Femur (tissue), 1 donor: ENCODE results near the gene MLEC.

Source experiments
- DNase-seq: peaks from one replicate; pipeline ENCODE4 v3.0.0-alpha.2; 2017

The MLEC gene

DNA sequence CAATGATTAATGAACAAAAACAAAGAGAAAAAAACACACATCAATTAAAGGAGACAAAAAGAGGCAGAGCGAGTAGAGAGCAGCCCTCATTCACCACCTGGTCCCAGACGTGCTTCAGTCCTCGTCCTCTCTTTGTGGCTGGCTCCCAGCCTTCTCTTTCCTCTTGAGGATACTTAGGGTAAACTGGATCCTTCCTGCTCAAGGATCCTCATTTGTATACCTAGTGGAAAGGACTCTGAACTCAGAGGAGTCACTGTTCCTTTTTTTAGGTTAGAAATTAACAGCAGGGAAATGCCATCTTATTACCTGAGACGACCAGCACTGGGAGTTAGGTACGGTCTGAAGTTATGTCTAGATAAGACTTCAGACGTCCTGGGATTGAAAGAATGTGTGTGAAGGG lies 9.7 kb downstream of the MLEC start:
- DNase-seq: no peak

DNA sequence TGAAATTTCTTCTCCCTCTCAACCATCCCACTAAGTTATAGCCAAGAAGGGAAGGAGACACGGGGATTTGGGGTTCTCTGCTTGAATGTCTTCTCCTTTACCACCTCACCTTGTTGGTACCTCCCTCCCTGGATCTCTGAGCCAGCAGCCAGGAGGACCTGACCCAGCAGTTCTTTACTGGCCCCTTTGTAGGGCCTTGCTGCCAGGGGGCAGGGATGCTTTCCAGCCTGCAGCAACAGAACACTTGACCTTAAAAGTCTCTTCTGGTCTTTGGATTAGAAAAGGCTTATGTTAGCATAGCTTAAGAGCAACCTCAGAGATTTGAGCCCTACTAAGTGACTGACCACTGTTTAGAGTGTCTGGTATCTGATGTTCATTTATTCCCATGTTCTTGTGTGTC lies 10.4 kb downstream of the MLEC start:
- no peak for DNase-seq

DNA sequence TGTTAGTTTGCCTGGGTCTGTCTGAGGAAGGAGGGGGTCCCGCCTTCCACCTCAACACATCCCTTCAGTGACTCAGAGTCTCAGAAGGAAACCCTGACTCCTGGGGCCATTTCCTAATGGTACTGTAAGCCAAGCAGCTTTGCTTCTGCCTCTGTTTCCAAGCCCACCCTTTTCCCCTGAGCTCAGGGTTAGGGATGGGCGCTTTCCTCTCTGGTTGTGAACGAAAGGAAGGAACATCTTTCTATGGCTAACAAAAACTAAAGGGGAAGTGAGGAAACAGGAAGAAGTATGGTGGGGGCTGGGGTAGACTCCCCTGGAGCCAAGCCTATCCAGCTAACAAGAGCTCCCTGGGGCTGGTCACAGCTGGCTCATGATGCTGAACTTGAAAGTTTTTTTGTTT lies 11.7 kb downstream of the MLEC start:
- no peak for DNase-seq

DNA sequence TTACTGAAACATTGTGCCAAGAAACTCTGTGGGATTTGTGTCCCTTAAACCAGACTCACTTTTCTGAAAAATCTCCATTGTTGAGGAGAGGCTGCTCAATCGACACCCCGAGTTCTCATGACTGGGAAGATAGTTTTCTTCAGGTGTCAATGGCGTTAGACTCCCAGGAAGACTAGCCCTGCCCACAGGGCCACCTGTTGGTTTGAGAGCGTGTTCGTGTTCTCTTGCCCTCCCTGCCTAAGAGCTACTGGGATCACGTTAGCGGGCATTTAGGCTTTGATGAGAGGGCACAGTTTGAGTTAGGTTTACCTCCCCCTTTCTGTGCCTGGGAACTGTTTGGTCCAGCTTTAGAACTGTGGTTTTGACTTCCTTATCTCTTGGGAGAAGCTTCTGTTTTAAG lies 12.6 kb downstream of the MLEC start:
- no peak for DNase-seq

DNA sequence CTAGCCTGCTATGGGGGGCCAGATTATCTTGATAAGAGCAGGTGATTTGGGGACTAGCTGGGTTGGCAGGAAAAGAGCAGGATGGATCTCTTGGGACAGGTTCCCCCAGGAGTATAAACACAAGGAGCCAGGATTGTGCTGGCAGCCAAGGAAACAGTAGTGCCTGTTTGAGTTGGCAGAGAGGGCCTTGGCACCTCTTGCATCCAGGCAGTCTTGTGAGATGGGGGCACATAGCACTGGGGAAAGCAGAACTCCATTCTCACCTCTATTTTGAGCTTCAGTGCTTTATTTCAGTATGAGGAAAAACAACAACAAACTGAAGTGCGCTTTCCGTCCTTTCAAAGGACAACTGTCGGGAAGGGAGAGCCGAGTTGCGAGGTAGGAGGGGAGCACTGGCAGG lies 13.9 kb downstream of the MLEC start:
- DNase-seq: no peak

DNA sequence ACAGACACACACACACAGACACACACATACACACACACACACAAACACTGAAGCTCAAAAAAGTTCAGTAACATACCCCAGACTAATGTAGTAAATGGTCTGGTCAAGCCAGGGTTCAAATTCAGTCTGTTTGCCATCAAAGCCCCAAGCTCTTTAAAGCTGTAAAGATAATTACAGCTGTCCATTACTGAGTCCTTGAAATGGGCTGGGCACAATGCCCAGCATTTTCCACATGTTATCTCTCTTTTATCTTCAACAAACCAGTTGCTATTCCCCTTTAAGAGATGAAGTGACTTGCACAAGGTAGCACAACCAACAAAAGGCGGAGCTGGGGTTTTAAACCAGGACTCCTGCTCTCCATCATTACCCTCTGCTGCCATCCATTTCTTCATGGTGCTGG lies 15.7 kb downstream of the MLEC start:
- DNase-seq: no peak

DNA sequence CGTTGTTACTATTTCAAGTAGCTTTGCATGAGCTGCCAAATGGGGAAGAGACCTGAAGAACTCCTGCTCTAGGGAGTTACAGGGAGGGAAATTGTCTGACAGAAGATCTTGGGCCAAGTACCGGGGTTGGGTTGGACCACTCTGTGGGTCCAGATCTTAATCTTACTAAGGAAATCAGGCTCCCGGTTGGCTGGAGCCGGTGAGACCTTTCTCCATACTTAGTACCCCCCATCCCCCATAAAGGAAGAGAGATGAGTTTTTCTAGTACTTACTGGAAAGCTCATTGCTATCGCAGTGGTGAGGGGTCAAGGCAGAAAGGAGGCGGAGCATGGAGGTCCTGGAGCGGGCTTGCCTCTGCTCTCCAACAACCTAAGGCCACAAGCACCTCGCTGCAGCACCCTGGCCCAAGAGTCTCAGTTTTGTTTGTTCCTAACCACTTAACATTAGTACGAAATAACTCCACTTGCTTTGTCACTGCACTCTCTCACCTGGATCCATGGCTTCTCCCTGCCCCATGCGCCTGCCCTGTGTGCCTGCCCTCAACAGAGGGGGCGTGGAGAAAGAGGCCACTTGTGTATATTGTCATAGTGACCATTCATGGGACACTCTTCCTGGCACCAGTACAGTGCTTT lies 16.5 kb downstream of the MLEC start:
- DNase-seq: no peak

DNA sequence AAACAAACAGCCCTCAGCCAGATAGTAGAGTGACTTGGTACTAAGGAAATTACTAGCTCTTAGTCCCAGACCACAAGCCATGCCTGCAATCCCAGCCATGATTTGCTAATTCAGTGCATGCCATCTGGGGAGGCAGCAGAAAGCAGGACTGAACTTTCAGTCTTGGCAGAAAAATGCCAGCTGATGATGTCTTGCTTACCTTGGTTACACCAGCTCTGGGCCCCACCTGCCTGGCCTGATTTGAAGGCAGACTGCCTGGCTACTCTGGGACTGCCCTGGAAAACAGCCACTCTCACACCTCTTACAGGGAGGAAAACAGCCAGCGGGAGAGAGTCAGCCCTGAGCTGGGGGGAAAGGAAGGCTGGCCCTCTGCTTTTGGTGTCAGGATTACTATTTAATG lies 18.7 kb downstream of the MLEC start:
- DNase-seq: no peak

DNA sequence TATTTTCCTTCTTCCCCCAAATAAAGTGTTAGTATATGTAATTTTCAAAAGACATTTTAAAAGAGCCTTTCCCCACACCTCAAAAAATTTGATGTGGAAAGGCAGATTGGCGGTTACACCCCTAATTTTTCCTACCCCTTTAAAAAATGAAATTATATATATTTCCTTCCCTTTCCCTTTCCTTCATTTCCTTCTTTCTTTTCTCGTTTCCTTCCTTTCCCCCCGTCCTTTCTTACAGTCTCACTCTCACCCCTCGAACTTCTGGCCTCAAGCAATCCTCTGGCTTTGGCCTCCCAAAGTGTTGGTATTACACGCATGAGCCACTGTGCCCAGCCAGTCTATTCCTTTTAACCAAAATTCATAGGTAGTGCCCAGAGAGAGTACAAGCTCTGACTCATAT lies 19.1 kb downstream of the MLEC start:
- no peak for DNase-seq

DNA sequence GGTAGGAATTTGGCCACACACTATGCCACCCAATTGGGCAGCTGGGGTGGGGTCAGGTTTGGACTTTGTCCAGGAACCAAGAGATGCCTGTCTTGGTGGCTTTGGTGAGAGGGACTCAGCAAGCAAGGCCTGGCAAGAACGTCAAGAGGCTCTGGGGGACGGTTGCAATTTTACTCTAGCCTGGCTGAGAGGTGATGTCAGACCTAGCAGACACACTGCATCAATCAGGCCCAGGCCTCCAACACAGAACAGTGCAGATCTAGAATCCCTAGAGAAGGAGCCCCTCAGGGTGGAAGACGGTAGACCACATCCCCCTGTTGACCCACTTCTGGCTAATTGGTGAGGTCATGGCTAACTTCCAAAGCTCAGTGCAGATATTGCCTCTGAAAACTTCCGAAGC lies 21.7 kb downstream of the MLEC start:
- no peak for DNase-seq

DNA sequence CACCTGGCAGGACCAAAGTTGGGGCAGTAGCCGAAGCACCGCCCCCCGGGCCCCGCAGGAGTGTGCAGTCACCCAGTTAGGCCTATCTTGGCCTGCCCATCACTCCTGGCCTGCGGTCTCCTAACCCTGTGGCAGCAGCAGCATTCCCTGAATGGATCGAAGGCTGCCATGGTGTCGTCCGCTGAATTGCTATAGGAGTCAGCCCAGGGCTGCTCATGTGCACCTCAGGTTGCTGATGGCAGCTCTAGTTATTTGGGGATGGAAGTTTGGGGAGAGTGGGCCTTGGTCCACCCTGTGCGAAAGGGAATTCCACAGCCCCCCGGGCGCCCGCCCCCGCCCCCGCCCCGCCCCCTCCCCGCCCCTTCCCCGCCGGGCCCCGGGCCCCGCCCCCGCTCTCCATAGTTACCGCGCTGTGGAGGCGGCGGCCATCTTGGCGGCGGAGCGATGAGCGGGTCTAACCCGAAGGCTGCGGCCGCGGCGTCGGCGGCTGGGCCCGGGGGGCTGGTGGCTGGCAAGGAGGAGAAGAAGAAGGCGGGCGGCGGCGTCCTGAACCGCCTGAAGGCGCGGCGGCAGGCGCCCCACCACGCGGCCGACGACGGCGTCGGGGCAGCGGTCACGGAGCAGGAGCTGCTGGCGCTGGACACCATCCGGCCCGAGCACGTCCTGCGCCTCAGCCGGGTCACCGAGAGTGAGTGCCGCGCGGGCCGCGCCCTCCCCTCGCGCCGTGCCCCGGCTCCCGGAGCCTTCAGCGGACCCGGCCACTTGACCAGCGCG lies 23.3 kb downstream of the MLEC start, which contains the start of gene UNC119B:
UNC119B (plus strand) TSS at position 428 of the 774 bp plus-strand sequence; CDS start at position 445, 17 bp downstream.
- peak; percentile 82 for DNase-seq

DNA sequence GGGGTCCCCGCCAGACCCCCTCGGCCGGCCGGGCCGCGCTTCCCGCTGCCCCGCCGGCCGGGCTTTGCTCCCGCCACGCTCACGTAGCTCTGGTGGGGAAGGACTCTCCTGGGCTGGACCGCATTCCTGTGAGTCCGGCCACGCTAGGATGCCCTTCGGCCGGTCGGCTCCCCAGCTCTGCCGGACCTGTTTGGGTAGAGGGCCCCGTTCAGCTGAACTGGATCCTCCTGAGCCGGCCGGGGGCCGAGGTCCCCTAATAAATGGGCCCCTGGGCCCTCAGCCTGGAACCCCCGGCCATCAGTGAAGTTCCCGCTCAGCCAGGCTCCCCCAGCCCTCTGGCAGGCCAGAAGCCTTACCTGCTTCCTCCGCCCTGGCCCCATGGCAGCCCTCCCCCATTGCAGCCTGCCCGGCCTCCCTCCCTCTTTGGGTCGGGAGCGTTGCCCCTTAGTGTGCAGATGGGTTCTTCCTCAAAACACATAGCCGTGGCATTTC lies 23.9 kb downstream of the MLEC start:
- DNase-seq: no peak

DNA sequence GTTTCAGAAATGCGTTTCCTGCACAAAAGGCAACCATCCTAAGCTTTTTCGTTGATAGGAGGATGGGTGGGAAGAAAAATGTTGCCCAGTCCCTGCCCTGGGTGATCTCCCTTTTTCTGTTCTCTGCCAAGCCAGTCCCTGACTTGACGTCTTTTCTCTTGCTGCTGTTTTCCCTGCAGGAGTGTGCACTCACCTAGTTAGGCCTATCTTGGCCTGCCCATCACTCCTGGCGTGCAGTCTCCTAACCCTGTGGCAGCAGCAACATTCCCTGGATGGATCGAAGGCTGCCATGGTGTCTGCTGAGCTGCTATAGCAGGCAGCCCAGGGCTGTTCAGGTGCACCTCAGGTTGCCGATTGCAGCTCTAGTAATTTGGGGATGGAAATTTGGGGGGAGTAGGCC lies 24.5 kb downstream of the MLEC start:
- DNase-seq: no peak

DNA sequence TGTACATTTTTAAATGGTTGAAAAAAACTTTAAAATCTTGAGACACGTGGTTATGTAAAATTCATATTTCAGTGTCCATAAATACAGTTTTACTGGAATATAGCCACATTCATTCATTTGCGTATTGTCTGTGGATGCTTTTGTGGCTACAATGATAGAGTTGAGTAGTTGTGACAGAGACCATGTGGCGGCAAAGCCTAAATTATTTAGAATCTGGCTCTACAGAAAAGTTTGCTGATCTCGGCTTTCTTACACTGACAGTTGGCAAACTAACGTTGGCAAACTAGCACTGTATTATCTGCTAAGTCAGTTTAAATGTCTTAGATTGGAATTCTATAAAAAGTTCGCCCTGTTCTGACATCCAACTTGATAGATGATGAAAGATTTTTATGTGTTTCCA lies 25.7 kb downstream of the MLEC start:
- DNase-seq: no peak

DNA sequence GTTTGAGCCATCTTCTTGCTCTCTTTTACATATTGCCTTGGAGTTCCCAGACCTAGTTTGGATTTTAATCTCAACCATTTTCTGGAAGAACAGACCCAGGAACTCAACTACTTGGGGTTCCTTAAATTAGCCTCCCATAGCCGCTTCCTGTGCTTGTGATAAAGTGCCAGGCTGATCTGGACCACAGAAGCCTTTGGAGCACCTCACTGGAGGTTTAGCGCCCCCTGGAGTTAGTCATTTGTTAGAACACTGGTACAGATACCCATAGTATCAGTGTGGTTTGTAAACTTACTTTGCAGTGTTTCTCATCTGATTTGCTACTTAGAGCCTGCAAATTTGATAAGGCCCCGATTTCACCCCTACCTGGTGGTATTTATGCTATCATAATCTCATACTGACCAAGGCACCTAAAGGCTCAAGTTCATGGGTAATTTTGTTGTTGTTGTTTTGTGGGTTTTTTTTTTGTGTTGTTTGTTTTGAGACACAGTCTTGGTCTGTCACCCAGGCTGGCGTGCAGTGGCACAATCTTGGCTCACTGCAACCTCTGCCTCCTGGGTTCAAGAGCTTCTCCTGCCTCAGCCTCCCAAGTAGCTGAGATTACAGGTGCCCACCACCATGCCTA lies 27.0 kb downstream of the MLEC start:
- DNase-seq: peak; percentile 80

DNA sequence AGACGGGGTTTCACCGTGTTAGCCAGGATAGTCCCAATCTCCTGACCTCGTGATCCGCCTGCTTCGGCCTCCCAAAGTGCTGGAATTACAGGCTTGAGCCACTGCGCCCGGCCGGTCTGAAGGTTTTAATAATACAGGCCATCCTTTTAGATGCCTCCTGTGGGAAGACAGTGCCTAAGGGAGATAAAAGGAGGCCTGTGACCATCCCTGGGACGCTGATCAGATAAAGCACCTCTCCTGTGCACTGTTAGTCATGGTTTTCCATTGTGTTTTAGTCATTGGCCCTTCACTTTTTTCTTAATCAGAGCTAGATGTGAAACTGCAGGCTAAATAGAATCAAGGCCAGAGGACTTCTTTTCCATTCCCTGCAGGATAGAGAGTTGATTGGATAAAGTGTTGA lies 31.1 kb downstream of the MLEC start:
- DNase-seq: no peak

DNA sequence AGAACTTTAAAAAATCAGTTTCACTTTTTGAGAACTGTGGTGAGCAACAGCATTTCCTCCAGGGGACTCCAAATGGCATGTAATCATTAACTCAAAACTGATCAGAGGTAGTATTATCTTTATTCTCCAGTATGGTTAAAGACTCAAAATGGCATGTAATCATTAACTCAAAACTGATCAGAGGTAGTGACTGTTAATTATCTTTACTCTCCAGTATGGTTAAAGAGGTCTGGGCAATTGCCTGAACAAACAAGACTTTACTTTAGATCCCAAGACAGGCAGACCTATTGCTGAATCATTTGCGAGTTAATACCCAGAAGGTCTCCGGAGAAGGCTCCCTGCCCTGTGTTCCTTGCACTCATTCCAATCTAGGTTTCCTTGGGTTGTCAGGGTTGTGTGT lies 32.1 kb downstream of the MLEC start:
- no peak for DNase-seq

DNA sequence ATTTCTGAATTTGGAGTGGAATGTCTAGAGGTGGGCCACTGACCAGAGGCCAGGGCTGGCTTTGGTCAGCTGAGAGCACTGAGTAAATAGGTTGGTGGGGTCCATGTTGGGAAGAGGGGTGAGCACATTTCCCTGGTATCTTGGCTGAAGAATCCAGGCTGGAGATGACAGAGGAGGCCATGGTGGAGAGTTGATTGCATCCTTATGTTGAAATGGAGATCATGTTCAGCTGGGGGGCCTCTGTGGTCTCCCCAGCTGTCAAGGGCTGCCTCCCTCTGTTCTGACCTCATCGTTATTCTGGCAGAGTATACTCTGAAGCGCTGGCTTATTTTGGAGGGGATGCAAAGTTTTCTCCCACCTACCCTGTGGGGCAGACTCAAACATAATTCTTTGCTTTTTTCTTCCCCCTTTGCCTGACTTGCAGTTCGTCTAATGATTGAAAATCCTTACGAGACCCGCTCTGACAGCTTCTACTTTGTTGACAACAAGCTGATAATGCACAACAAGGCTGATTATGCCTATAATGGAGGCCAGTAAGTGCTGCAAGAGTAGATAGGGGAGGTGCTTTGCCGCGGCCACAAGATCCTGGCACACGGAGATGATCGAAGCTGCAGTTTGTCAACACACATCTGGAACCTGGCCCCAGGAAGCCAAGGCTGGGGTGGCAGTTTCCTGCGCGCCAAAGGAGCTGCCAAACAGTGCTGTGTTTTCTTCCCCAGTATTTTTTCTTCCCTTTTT lies 32.7 kb downstream of the MLEC start:
- DNase-seq: no peak

DNA sequence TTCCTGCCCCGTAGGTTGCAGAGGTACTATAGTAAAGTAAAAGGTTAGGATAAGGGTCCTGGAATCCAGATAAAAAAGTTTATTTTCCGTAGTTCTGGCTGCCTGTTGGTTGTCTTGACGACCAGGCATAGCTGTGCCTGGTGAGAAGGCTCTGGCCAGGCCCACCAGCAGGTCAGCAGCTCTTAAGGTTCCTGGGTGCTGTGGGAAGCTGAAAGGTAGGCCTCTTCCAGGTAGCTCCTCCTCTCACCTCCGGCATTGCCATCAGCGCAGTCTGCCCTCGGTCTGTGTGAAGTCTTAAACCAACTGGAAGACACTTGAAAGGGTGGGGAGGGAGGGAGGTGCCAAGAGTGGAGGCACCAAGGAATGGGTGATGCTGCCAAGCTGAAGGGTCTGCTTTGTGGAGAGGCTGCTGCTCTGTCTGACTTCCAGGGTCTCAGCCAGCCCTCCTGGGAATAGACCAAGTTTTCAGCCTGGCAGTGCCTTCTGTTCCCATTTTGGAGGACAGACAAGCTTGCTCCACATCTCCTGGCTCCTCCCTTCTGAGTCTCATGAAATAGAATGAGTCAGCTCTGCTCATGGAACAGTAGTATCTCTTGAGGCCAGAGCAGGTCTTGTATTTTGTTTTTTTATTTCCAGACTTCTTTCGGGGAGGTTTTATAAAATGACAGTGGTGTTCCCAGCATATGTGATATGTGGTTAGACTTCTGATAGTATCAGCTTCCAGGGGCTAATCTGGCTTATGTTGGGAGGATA lies 33.5 kb downstream of the MLEC start:
- DNase-seq: no peak

DNA sequence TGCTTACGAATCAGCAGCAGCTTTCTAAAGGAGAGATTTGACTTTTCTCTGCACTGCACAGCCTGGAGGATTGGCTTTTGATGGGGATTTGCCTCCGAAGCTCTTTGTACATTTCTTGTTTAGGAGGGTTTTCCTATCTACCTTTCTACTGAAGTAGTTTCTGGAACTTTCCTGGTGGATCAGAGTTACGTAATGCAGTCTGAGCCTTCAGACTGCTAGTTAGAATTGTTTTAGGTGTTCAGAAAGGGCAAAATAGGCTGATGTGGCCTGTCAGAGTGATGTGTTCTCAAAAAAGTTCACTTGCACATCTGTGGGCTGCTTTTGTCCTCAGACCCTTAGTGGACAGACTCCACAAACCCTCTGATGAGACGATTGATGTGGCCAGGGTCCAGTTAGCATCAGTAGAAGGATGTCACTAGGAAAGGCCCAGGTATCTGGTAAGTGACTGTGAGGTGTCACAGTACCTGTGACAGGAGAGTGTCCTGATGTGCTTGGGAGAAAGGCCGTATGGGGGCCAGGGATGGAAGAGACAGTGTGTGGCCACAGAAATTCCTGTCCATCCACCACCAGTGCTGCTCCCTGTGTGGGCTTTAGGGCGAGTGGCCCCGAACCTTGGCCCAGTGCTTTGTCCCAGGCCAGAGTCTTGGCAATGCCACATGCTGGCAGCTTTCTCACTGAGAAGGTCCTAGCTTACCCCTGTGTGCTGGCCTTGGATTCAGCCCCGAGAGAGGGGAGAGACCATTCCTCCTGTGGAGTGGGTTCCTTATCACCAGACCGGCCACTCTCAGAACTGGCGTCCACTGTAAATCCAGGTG lies 34.2 kb downstream of the MLEC start:
- DNase-seq: no peak

DNA sequence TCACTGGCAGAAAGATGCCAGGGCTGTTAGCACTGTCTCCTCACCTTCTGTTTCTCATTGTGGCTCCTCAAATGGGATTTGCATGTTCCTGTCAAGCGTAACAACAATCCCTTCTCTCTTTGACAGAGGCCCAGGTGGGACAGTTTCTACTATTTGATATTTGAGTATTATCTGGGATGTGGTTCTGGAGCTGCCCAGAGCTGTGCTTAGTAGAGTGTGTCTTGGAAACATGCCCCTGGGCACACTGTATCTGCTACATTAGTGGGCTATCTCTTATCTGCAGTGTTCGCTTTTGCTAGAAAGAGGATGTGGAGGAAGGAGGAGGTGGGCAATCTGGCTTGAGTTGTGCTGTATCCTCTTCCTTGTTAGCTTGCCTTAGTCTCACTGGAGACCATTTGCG lies 34.9 kb downstream of the MLEC start:
- no peak for DNase-seq

DNA sequence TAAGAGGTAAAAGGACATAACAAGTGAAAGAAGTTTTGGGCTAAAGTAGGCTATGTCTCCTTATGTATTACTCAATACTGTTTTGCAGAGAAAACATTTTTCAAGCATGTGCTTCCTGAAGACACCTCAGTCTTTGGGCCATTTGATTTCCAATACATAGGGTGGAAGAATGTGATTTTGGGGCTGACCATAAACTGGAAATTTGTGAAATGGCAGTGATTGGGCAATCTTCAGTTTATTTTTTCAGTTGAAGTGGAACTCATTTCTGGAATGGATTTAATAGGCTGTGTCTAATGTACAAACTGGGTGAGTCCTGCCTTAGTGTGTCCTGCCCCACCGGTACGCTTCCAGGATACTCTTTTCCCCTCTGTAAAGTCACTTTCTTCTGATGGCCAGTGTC lies 35.8 kb downstream of the MLEC start:
- no peak for DNase-seq
